CD4-positive, CD25-positive, alpha-beta regulatory T cell (primary cell): Measurements from ENCODE around the gene UTP15. TPM values are rescaled to one million over a fixed set of nuclear protein-coding genes. Genes with fewer than 3 reads are reported as not detected.

Source experiments
- ATAC-seq, 2 donors: fragments of 150-1000 bp; cut with Tn5 transposase; one replicate each; pipeline ENCODE4 v1.10.0; 2021; ENCODE audit warnings: low read depth in 2 of 2, moderate number of reproducible peaks in 2 of 2, moderate library complexity in 1 of 2
- DNase-seq, 3 donors: peaks; one replicate each; pipeline versions ENCODE4 v3.0.0 to v3.0.0-alpha.2; 2012 to 2022; ENCODE audit warnings: mixed read lengths in 1 of 3
- H3K27ac ChIP-seq: one replicate; pipeline ENCODE4 v1.7.0; 2013; ENCODE audit warnings: mild to moderate bottlenecking, low read length; ENCODE audit not compliant: insufficient read depth, poor library complexity, severe bottlenecking
- H3K27me3 ChIP-seq: one replicate; pipeline ENCODE4 v1.7.0; 2013; ENCODE audit warnings: low read length; ENCODE audit not compliant: control insufficient read depth, insufficient read depth
- H3K36me3 ChIP-seq: one replicate; pipeline ENCODE4 v1.7.0; 2013; ENCODE audit warnings: mild to moderate bottlenecking, low read length, moderate library complexity; ENCODE audit not compliant: control insufficient read depth, insufficient read depth
- H3K4me1 ChIP-seq: 2 replicates; pipeline ENCODE4 v1.7.0; 2013; ENCODE audit warnings: mild to moderate bottlenecking, low read length; ENCODE audit not compliant: insufficient read depth, control insufficient read depth, poor library complexity, severe bottlenecking
- H3K4me3 ChIP-seq: one replicate; pipeline ENCODE4 v1.7.0; 2013; ENCODE audit warnings: low read depth, mild to moderate bottlenecking, low read length, moderate library complexity
- H3K9me3 ChIP-seq, 2 experiments: 1 replicate in 1 of 2; 2 replicates in 1 of 2; pipeline ENCODE4 v1.7.0; 2013; ENCODE audit warnings: low read length in 2 of 2, mild to moderate bottlenecking in 1 of 2, moderate library complexity in 1 of 2; ENCODE audit not compliant: control insufficient read depth in 2 of 2
- H3K27ac Mint-ChIP-seq, 3 donors: one replicate each; pipeline ENCODE4 v1.8.0; 2020 to 2022; ENCODE audit warnings: mild to moderate bottlenecking in 3 of 3, mixed read lengths in 3 of 3, moderate library complexity in 2 of 3
- H3K27me3 Mint-ChIP-seq: one replicate; pipeline ENCODE4 v1.8.0; 2022; ENCODE audit warnings: mild to moderate bottlenecking, mixed read lengths
- H3K36me3 Mint-ChIP-seq: one replicate; pipeline ENCODE4 v1.8.0; 2020; ENCODE audit warnings: mixed read lengths
- H3K4me1 Mint-ChIP-seq, 4 donors: one replicate each; pipeline ENCODE4 v1.8.0; 2020 to 2022; ENCODE audit warnings: mixed read lengths in 4 of 4, mild to moderate bottlenecking in 1 of 4
- H3K4me3 Mint-ChIP-seq, 4 donors: one replicate each; pipeline ENCODE4 v1.8.0; 2020 to 2022; ENCODE audit warnings: mild to moderate bottlenecking in 4 of 4, mixed read lengths in 4 of 4, moderate library complexity in 3 of 4
- H3K9me3 Mint-ChIP-seq, 7 donors: one replicate each; pipeline ENCODE4 v1.8.0; 2020 to 2022; ENCODE audit warnings: mixed read lengths in 7 of 7, mild to moderate bottlenecking in 3 of 7, moderate library complexity in 2 of 7
- polyA plus RNA-seq, 4 donors: library from polyadenylated mRNA; unstranded; fragments of 300-500 nt; fragmentation: Illumina TruSeq; gene quantifications; one replicate each; pipeline ENCODE4 v1.2.3, GENCODE V29; 2021
- total RNA-seq: library from RNA; stranded (reverse); gene quantifications from one replicate; pipeline ENCODE4 v1.2.3, GENCODE V29; 2022

Gene UTP15
- total and polyA plus RNA-seq, 5 donors from 2014 or later = 4.9 to 32.9 (median 10.1) TPM

GRCh38 chr5:73615947-73616346, 50.4 kb downstream of the UTP15 start:
- peaks cover 27% of the 10 kb centered on the region for H3K27me3 Mint-ChIP-seq
- Histone ChIP-seq H3K9me3 (no peaks in the 10 kb centered on the region), H3K4me1 (no peaks in the 10 kb centered on the region), H3K27ac (no peak overlapping the region), H3K27me3 (peaks cover 4% of the 10 kb centered on the region), H3K36me3 (no peaks in the 10 kb centered on the region), H3K4me3 (no peak overlapping the region)
- no peak overlapping the region for H3K4me3 Mint-ChIP-seq
- DNase-seq = no peak
- no peaks in the 10 kb centered on the region for H3K9me3 Mint-ChIP-seq
- ATAC-seq = no peak
- H3K4me1 Mint-ChIP-seq = no peaks in the 10 kb centered on the region
- H3K36me3 Mint-ChIP-seq = no peaks in the 10 kb centered on the region
- no peak overlapping the region for H3K27ac Mint-ChIP-seq

- H3K4me3 Mint-ChIP-seq = no peak overlapping the region
- no peaks in the 10 kb centered on the region for H3K4me1 Mint-ChIP-seq
- ATAC-seq (no peak), DNase-seq (no peak)
- H3K27me3 Mint-ChIP-seq = peaks cover 31% of the 10 kb centered on the region
- peaks cover 3% of the 10 kb centered on the region for H3K27me3 ChIP-seq
- H3K27ac ChIP-seq = no peak overlapping the region
- no peaks in the 10 kb centered on the region for H3K9me3 Mint-ChIP-seq
- H3K4me1 ChIP-seq = no peaks in the 10 kb centered on the region
- no peaks in the 10 kb centered on the region for H3K9me3 ChIP-seq
- H3K4me3 ChIP-seq = no peak overlapping the region
- H3K36me3 Mint-ChIP-seq = no peaks in the 10 kb centered on the region
- H3K36me3 ChIP-seq = no peaks in the 10 kb centered on the region
- H3K27ac Mint-ChIP-seq = no peak overlapping the region
These were observed 52.2 kb downstream of the UTP15 start for GRCh38 chr5:73617510-73618279.

GRCh38 chr5:73619606-73620333, 54.2 kb downstream of the UTP15 start:
- Histone ChIP-seq H3K4me3 (no peak overlapping the region), H3K4me1 (no peaks in the 10 kb centered on the region), H3K36me3 (no peaks in the 10 kb centered on the region), H3K9me3 (no peaks in the 10 kb centered on the region), H3K27me3 (peaks cover 16% of the 10 kb centered on the region), H3K27ac (no peak overlapping the region)
- H3K27ac Mint-ChIP-seq = no peak overlapping the region
- peaks cover 0 to 2% (median 0%) of the 10 kb centered on the region in 7 donors for H3K9me3 Mint-ChIP-seq
- no peak overlapping the region for H3K4me3 Mint-ChIP-seq
- DNase-seq = no peak
- no peaks in the 10 kb centered on the region for H3K4me1 Mint-ChIP-seq
- H3K36me3 Mint-ChIP-seq = no peaks in the 10 kb centered on the region
- ATAC-seq = no peak
- H3K27me3 Mint-ChIP-seq = peaks cover 39% of the 10 kb centered on the region

GRCh38 chr5:73620334-73620687, 54.8 kb downstream of the UTP15 start:
- no peak overlapping the region for H3K4me3 ChIP-seq
- DNase-seq (no peak), ATAC-seq (no peak)
- H3K9me3 ChIP-seq = no peaks in the 10 kb centered on the region
- peaks cover 19% of the 10 kb centered on the region for H3K27me3 ChIP-seq
- Mint-ChIP-seq H3K36me3 (no peaks in the 10 kb centered on the region), H3K27ac (no peak overlapping the region), H3K9me3 (peaks cover 0 to 2% (median 0%) of the 10 kb centered on the region in 7 donors), H3K4me3 (no peak overlapping the region), H3K27me3 (peaks cover 41% of the 10 kb centered on the region), H3K4me1 (peaks cover 0 to 3% (median under 1%) of the 10 kb centered on the region in 4 donors)
- H3K4me1 ChIP-seq = peaks cover 1% of the 10 kb centered on the region
- H3K27ac ChIP-seq = no peak overlapping the region
- no peaks in the 10 kb centered on the region for H3K36me3 ChIP-seq

GRCh38 chr5:73623060-73623459, 57.5 kb downstream of the UTP15 start:
- H3K36me3 Mint-ChIP-seq = no peaks in the 10 kb centered on the region
- no peak overlapping the region for H3K27ac Mint-ChIP-seq
- Histone ChIP-seq H3K9me3 (no peaks in the 10 kb centered on the region), H3K4me3 (no peak overlapping the region), H3K27ac (no peak overlapping the region), H3K27me3 (peaks cover 30% of the 10 kb centered on the region), H3K36me3 (no peaks in the 10 kb centered on the region), H3K4me1 (peaks cover 13% of the 10 kb centered on the region)
- peaks cover 56% of the 10 kb centered on the region for H3K27me3 Mint-ChIP-seq
- H3K4me3 Mint-ChIP-seq = no peak overlapping the region
- ATAC-seq (no peak), DNase-seq (no peak)
- H3K4me1 Mint-ChIP-seq = peaks cover 0 to 5% (median 1%) of the 10 kb centered on the region in 4 donors
- H3K9me3 Mint-ChIP-seq = peaks cover 0 to 2% (median 0%) of the 10 kb centered on the region in 7 donors

- Histone ChIP-seq H3K9me3 (no peaks in the 10 kb centered on the region), H3K27ac (no peak overlapping the region), H3K27me3 (peaks cover 38% of the 10 kb centered on the region), H3K4me1 (peaks cover 13% of the 10 kb centered on the region), H3K4me3 (no peak overlapping the region), H3K36me3 (no peaks in the 10 kb centered on the region)
- Mint-ChIP-seq H3K36me3 (no peaks in the 10 kb centered on the region), H3K4me3 (no peak overlapping the region), H3K27me3 (peaks cover 55% of the 10 kb centered on the region), H3K4me1 (peaks cover 0 to 5% (median 1%) of the 10 kb centered on the region in 4 donors), H3K9me3 (peaks cover 0 to 2% (median 0%) of the 10 kb centered on the region in 7 donors), H3K27ac (no peak overlapping the region)
- ATAC-seq (no peak), DNase-seq (no peak)
These were observed 58.4 kb downstream of the UTP15 start for GRCh38 chr5:73623901-73624404.

- Histone ChIP-seq H3K27ac (no peak overlapping the region), H3K27me3 (peaks cover 38% of the 10 kb centered on the region), H3K9me3 (no peaks in the 10 kb centered on the region), H3K4me1 (peaks cover 13% of the 10 kb centered on the region), H3K4me3 (no peak overlapping the region), H3K36me3 (no peaks in the 10 kb centered on the region)
- Mint-ChIP-seq H3K4me3 (no peak overlapping the region), H3K27me3 (peaks cover 49% of the 10 kb centered on the region), H3K36me3 (no peaks in the 10 kb centered on the region), H3K9me3 (peaks cover 0 to 2% (median 0%) of the 10 kb centered on the region in 7 donors), H3K4me1 (peaks cover 0 to 5% (median 1%) of the 10 kb centered on the region in 4 donors), H3K27ac (no peak overlapping the region)
- no peak for ATAC-seq
- no peak for DNase-seq
These were observed 59.3 kb downstream of the UTP15 start for GRCh38 chr5:73624888-73625287.
